DOHH2 (cell line): ENCODE data around the gene DACT3.

ENCODE experiments used
- H3F3A ChIP-seq: fragments of 200-600 bp; sonication (generic), shearing (Covaris generic); 2 replicates; pipeline ENCODE4 v1.6.0; 2016; ENCODE audit warnings: antibody characterized with exemption, mild to moderate bottlenecking; ENCODE audit not compliant: control insufficient read depth, insufficient read depth
- H3K27ac ChIP-seq: fragments of 200-600 bp; sonication (generic); 2 replicates; pipeline ENCODE4 v1.5.1; 2014; ENCODE audit warnings: low read depth, mild to moderate bottlenecking, low read length, moderate library complexity
- H3K27me3 ChIP-seq: fragments of 200-600 bp; sonication (generic); 2 replicates; pipeline ENCODE4 v1.6.1; 2014; ENCODE audit warnings: mild to moderate bottlenecking, low read length, mixed read lengths; ENCODE audit not compliant: control insufficient read depth
- H3K36me3 ChIP-seq: fragments of 200-600 bp; sonication (generic); 2 replicates; pipeline ENCODE4 v1.6.1; 2014; ENCODE audit warnings: mild to moderate bottlenecking, low read length, moderate library complexity, mixed read lengths; ENCODE audit not compliant: control insufficient read depth
- H3K4me1 ChIP-seq: fragments of 200-600 bp; sonication (generic); 2 replicates; pipeline ENCODE4 v1.6.1; 2014; ENCODE audit warnings: mild to moderate bottlenecking, low read length, mixed read lengths; ENCODE audit not compliant: control insufficient read depth
- H3K4me2 ChIP-seq: fragments of 200-600 bp; sonication (generic); 2 replicates; pipeline ENCODE4 v1.6.0; 2014; ENCODE audit warnings: mild to moderate bottlenecking, low read length, moderate library complexity
- H3K4me3 ChIP-seq: fragments of 200-600 bp; sonication (generic); 2 replicates; pipeline ENCODE4 v1.5.1; 2014; ENCODE audit warnings: mild to moderate bottlenecking, low read length, mixed read lengths
- H3K79me2 ChIP-seq: fragments of 200-600 bp; sonication (generic); 2 replicates; pipeline ENCODE4 v1.6.1; 2014; ENCODE audit warnings: mild to moderate bottlenecking, low read length, mixed read lengths; ENCODE audit not compliant: control insufficient read depth
- H3K9me2 ChIP-seq: fragments of 200-600 bp; sonication (generic); replicated peaks from 2 replicates; pipeline ENCODE4 v1.6.1; 2014; ENCODE audit warnings: mild to moderate bottlenecking, low read length, mixed read lengths; ENCODE audit not compliant: control insufficient read depth
- H3K9me3 ChIP-seq: fragments of 200-600 bp; sonication (generic); 2 replicates; pipeline ENCODE4 v1.6.1; 2014; ENCODE audit warnings: antibody characterized with exemption, low read length, mixed read lengths; ENCODE audit not compliant: control insufficient read depth, insufficient read depth
- H4K20me1 ChIP-seq: fragments of 200-600 bp; sonication (generic); 2 replicates; pipeline ENCODE4 v1.6.0; 2014; ENCODE audit warnings: low read depth, mild to moderate bottlenecking, antibody characterized with exemption, low read length, moderate library complexity; ENCODE audit not compliant: control insufficient read depth, insufficient read depth
- CTCF ChIP-seq: fragments of 200-600 bp; sonication (generic); IDR thresholded peaks from one replicate; pipeline ENCODE4 v1.5.1; 2014; ENCODE audit warnings: antibody characterized with exemption, mild to moderate bottlenecking, low read depth, low read length; ENCODE audit not compliant: poor library complexity, severe bottlenecking
- EZH2phosphoT487 ChIP-seq: fragments of 200-600 bp; sonication (generic); IDR thresholded peaks from 2 replicates; pipeline ENCODE4 v1.6.1; 2017; ENCODE audit warnings: borderline replicate concordance, mild to moderate bottlenecking, antibody characterized with exemption, low read length, moderate library complexity, mixed read lengths

DACT3 gene, protein sequence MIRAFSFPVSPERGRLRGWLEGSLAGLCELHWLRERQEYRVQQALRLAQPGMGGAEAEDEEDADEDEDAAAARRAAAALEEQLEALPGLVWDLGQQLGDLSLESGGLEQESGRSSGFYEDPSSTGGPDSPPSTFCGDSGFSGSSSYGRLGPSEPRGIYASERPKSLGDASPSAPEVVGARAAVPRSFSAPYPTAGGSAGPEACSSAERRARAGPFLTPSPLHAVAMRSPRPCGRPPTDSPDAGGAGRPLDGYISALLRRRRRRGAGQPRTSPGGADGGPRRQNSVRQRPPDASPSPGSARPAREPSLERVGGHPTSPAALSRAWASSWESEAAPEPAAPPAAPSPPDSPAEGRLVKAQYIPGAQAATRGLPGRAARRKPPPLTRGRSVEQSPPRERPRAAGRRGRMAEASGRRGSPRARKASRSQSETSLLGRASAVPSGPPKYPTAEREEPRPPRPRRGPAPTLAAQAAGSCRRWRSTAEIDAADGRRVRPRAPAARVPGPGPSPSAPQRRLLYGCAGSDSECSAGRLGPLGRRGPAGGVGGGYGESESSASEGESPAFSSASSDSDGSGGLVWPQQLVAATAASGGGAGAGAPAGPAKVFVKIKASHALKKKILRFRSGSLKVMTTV

DNA sequence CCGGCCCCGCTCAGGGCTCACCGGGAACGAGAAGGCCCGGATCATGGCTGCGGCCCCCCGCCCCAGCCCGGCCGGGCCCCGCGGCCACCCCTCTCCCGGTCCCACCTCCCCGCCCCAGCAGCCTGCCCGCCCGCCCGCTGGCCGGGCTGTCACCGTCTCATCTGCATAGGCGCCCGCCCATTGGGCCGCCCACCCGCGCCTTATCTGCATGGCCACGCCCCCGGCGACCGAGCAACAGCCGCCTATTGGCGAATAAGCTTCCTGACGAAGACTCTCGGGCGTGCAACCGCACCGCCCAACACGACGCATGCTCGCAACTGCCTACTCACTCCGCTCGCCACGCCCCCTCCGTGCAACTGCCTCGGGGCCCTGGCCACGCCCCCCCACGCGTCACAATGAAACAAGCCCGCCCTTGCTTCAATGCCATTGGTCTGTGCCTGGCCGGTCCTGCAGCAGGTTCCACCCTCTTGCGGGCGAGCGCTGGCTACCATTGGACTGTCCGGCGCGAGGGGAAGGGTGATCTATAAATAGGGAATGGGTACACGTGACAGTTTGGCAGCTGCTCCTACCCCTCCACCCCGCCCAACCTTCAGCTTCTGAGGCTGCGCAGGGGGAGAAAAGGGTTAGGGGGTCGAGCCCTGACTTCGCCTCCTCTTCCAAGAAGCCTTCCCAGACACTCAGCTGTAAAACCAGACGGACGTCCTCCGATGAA lies at the start of gene DACT3:
TSS of gene DACT3 (minus strand) at position 163 of the 712 bp plus-strand sequence. CDS start at position 45, 118 bp downstream.
- no peaks in the 10 kb centered on the region for H3K9me2 ChIP-seq
- H3K4me2 ChIP-seq: peak within 1 kb of the TSS; percentile 92
- peak within 1 kb of the TSS; percentile 74 for H3K4me3 ChIP-seq
- no peaks in the 10 kb centered on the region for H3K9me3 ChIP-seq
- H3K4me1 ChIP-seq: peaks cover 30% of the 10 kb centered on the region
- H3K27ac ChIP-seq: no peak within 1 kb of the TSS
- no peaks in the 10 kb centered on the region for H3K36me3 ChIP-seq
- TF ChIP-seq CTCF (no peak), EZH2phosphoT487 (no peak)
- H3K79me2 ChIP-seq: no peaks in the 10 kb centered on the region
- H4K20me1 ChIP-seq: 0 out of 2 replicates have a peak, but pooled peaks cover 4% of the 10 kb centered on the region
- H3F3A ChIP-seq: peaks cover 4% of the 10 kb centered on the region
- peaks cover 33% of the 10 kb centered on the region for H3K27me3 ChIP-seq

DNA sequence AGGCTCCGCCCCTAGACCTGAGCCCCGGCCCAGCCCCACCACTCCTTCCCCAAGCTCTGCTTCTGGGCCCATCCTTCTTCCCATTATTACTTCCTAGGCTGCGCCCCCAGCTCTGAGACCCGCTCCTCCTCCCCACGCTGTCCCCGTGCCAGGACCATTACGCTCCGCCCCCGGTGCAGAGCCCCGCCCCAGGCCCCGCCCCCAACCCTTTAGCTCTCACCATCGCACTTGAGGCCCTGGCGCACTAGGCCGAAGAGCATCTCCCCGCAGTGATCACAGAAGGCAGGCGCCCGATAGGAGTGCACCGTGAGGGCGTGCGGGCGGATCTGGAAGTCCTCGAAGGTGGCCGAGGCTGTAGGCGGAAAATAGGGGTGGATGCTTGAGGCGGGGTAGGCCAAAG lies 49.7 kb upstream of the DACT3 start:
- Histone ChIP-seq H4K20me1 (no peaks in the 10 kb centered on the region), H3K36me3 (peaks cover 56% of the 10 kb centered on the region), H3K4me2 (no peak overlapping the region), H3K79me2 (peaks cover 35% of the 10 kb centered on the region), H3K4me1 (peaks cover 23% of the 10 kb centered on the region), H3K27ac (no peak overlapping the region), H3F3A (peaks cover 21% of the 10 kb centered on the region), H3K9me2 (no peaks in the 10 kb centered on the region), H3K9me3 (no peaks in the 10 kb centered on the region), H3K27me3 (no peaks in the 10 kb centered on the region), H3K4me3 (no peak overlapping the region)
- TF ChIP-seq EZH2phosphoT487 (no peak), CTCF (no peak)

DNA sequence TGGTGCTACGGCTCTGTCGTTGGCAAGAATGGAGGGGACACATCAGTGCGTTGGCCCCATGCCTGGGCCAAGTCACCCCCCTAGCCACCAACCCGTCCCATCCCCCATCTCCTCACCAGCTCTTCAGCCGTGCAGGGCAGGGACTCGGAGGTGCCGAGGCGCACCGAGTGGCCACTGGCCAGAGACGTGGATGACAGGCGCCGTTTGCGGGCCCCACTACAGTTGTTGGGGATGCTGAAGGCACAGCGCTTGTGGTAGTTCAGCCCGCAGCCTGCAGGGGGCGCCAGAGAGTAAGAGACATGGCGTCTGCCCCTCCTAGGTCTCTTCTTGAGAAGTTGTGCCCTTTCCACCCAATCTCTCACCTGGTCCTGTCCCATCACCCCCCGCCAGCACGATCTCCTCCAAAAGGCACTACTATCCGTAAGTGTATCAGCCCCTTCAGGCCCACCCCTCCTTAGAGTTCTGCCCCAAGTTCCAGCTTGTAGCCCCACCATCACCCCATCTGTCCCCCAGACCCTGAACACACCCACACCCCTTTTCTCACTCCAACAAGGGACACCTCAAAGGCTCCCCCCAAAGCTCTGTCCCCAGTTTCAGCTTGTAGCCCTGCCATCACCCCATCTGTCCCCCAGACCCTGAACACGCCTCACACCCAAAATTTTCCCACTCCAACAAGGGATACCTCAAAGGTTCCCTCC lies 43.5 kb upstream of the DACT3 start:
- peak; percentile 96 for TF ChIP-seq CTCF
- no peak for TF ChIP-seq EZH2phosphoT487
- Histone ChIP-seq H3K27me3 (no peaks in the 10 kb centered on the region), H3K79me2 (peaks cover 5% of the 10 kb centered on the region; the same call in 1 of the 2 replicates), H3K27ac (no peak overlapping the region), H3F3A (0 out of 2 replicates have a peak, but pooled peaks cover 5% of the 10 kb centered on the region), H3K4me3 (no peak overlapping the region), H3K36me3 (peaks cover 66% of the 10 kb centered on the region), H3K4me1 (peaks cover 6% of the 10 kb centered on the region; the same call in 1 of the 2 replicates), H3K9me2 (no peaks in the 10 kb centered on the region), H3K4me2 (no peak overlapping the region), H3K9me3 (no peaks in the 10 kb centered on the region), H4K20me1 (peaks cover 4% of the 10 kb centered on the region; the same call in 1 of the 2 replicates)
